HG03196 (cell line): Measurements from ENCODE around the gene MFN1.
A peak's percentile ranks its signal among the peaks of the same experiment; 100 is the strongest.
"Not testable (repeated sequence)": the region's sequence is repeated elsewhere in the genome, so short reads cannot be mapped to it uniquely, and the experiment has no call there.

Experiments
- ATAC-seq: cut with Tn5 transposase; IDR thresholded peaks from one replicate; pipeline ENCODE4 v1.9.1; 2021; ENCODE audit not compliant: unreplicated experiment

MFN1 gene

DNA sequence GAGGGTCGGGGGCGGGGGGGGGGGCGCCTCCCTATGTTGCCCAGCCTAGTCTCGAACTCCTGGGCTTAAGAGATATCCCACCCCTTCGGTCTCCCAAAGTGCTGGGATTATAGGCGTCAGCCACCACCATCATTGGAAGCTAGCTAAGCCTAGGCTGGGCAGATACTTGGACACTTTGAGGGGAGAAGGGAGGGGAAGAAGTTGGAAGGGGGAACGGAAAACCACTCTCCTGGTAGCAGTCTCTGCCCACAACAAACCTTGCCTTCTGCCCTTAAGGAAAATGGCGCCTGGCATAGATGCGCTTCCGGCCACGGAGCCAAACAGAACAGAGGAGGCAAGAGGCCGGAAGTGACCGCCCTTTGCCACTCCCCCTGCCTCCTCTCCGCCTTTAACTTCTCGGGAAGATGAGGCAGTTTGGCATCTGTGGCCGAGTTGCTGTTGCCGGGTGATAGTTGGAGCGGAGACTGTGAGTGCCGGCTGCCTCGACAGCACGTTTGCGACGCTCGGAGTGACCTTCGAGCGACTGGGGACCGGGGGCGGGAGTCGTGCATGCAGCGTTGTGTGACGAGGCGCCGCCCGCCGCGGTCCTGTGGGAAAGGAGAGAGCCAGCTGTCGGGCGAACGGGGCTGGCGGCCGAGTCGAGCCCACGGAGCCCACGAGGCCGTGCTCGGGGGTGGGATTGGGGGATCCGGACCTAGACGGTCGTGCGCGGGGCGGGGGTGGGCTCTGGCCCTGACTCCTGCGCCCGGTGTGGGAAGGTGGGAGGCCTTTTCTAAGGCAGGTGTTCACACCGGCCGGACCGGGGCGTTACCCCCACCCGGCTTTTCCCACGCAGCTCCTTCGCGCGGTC, at the start of gene MFN1:
TSS of gene MFN1 (plus strand) at position 365 of the 850 bp plus-strand sequence. CDS start 1,143 bp downstream, outside the sequence.
- peak; percentile 97 for ATAC-seq

DNA sequence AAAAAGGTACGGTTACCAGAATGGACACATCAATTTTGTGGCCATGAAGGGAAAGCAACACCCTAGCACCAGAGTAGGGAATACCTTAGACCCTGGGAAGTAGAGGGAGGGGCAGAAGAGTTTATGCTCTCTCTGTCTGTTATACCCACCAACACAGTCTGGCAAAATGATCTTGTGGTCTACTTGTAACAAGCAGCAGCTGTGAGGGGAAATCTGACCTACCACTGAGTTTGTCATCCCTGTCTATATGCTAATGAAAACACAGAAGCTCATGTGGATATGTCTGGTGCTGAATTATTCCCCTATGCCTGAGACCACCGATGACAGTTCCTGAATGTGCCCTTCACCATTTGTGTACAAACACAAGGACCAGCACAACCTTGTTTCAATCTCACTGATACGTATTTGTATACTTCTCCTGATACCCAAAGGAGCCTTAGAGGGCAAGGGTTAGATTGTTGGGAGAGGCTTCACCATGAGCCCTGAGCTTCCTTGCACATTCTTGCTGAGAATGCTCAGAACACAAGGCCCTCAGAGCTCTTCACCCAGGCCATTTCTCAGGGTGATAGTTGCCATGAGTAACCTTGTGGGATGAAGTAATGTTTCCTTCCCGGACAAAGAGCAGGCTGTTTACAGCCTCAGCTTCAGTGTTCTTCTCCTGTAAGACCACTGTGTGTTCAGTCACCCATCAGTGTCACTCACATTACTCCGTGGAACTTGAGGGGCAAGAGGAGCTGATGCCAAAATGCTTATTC, 49.4 kb upstream of the MFN1 start:
- no peak for ATAC-seq

DNA sequence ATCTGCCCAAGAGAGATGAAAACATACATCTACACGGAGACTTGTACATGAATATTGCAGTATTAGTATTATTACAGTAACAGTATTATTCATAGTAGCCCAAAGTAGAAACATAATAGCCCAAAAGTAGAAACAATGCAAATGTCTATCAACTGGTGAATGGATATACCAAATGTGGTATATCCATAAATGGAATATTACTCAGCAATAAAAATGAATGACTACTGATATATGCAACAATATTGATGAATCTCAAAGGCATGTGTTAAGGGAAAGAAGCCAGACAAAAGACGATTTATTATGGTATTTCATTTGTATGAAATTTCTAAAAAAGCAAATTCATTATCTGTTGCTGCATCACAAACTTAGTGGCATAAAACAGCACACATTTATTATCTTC, 48.2 kb upstream of the MFN1 start:
- no peak for ATAC-seq

DNA sequence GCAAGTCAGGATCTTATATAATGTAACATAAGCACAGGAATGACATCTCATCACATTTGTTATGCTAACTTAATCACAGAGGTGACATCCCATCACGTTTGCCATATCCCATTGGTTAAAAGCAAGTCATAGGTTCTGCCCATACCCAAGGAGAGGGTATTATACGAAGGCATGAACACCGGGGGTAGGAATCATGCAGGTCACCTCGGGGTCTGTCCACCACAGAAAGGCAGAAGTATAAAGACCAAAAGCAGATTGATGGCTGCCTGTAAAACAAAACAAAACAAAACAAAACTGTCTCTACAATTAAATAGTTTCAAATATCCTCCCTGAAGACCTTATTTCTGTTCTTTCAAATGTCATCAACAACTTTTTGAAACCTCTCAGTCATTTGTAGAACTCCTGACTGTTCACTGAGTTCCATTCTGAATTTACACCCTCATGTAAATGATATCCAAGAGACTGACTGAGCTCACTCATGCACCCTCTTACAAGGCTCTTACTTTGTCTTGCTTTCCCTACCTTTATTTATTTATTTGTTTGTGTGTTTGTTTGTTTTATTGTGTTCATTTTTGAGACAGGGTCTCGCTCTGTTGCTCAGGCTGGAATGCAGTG, 47.4 kb upstream of the MFN1 start:
- no peak for ATAC-seq

DNA sequence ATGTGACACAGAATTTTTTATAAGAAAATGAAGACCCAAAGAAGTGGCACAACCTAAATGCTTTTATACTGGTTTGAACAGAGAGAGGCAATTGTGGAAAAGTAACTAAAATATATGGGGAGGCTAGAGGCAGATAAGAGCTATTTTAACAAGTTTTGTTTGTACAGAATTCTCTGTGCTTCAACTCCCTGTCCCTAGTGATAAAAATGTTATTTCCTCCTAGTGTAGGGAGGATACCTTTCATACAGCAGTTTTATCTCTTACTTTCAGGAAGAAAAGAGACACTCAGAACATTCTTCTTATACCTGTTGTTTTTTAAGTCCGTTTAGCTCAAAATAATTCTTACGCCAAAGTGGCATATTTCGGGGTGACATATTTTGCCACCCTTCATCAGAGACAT, 45.9 kb upstream of the MFN1 start:
- no peak for ATAC-seq

DNA sequence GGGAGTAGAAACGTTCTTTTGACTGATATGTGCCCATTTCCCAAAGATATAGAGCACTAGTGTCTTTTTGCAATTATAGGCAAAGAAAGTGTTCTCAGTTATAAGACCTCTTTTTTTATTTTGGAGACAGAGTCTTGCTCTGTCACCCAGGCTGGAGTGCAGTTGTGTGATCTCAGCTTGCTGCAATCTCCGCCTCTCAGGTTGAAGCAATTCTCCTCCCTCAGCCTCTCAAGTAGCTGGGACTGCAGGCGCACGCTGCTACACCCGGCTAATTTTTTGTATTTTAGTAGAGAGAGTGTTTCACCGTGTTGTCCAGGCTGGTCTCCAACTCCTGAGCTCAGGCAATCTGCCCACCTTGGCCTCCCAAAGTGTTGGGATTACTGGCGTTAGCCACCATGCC, 45.4 kb upstream of the MFN1 start:
- ATAC-seq = no peak

DNA sequence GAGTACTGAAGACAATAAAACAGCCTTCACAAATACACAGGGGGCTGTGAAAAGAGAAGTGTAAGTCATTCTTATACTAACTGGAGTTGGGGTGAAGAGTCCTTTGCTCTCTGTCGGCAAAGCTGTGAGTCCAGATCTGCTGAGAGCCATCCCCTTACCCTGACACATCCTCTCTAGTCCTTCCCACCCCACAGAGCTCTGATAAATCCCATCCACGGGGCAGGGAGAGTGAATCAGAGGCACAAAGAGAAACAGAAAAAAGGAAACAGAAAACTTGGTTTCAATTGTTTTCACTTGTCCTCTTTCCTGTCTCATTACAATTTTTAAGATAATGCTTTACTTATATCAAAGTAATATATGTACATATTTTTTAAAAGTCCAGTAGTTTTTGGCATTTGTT, 42.9 kb upstream of the MFN1 start:
- no peak for ATAC-seq

DNA sequence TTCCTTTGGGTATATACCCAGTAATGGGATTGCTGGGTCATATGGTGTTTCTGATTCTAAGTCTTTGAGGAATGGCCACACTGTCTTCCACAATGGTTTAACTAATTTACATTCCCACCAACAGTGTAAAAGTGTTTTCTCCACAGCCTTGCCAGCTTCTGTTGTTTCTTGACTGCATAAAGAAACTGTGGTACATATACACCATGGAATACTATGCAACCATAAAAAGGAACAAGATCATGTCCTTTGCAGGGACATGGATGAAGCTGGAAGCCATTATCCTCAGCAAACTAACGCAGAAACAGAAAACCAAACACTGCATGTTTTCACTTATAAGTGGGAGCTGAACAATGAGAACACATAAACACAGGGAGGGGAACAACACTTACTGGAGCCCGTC, 40.1 kb upstream of the MFN1 start:
- ATAC-seq = not testable (repeated sequence)

DNA sequence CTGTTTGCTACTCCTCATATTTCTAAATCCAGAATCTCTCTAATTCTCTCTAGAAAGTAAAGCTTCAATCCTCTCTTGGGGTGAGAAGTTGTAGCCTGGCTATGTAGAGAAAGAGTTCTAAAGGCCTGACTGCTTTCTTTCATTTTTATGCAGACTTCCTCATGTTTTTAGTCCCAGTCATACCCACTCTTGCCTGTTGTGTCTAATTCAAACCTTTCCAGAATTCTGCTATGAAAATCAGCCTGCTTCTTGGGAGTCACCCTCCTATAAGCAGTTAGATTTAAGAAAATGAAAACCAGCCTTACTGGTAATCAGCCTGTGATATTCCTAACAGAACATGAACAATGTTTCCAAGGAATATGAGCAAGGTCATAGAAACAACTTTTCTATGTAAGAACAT, 39.5 kb upstream of the MFN1 start:
- ATAC-seq = no peak

DNA sequence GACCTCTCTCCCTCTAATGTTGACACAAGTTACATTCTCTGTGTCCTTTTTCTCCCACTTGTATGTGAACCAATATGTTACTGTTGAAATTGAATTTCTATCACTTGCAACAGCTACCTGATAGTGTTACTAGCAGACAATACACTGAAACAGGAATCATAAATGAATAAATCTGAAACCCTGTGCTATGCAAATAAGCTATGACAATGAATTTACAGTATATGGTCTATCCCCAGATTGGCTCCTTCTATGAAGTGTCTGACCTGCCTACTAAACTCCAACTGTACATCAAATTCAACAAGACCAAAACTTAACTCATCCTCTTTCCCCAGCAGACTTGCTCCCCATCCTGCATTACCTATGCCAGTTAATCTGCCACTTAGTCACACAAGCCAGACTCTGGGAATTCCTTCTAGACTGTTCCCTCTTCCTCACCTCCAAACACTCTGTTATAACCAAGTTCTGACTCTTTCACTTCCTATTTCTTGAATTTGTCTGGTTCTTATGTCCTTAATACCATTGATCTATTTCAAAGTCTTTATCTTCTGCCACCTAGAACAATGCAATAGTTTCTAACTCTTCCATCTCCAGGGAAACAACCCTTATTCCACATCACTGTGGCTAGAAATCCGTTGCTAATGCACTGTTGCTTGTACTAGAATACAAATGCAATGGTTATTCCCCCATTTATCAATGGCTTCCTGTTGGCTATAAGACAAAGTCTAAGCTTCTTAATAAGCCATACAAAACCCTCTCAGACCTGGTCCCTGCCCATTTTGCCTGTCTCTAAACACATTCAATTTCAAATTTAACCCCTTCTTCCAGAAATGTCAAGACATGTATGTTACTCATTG, 38.1 kb upstream of the MFN1 start:
- peak; percentile 84 for ATAC-seq

DNA sequence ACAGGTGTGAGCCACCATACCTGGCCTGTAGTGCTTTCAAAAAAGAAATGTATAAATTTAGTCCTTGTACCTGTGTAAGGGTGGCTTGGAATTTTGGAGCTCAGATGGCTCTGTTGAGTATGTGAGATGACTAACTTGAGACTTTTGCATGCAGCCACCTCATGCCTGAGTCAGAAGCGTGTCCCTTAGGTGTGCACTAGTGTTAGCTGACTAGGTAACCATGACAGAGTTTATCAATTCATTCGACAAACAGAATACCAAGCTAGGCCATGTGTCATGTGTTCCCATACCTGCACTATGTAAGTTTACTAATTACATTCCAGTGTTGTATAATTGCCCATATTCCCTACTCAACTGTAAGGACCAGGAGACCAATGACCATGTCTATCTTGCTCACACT, 28.6 kb upstream of the MFN1 start:
- ATAC-seq = no peak

DNA sequence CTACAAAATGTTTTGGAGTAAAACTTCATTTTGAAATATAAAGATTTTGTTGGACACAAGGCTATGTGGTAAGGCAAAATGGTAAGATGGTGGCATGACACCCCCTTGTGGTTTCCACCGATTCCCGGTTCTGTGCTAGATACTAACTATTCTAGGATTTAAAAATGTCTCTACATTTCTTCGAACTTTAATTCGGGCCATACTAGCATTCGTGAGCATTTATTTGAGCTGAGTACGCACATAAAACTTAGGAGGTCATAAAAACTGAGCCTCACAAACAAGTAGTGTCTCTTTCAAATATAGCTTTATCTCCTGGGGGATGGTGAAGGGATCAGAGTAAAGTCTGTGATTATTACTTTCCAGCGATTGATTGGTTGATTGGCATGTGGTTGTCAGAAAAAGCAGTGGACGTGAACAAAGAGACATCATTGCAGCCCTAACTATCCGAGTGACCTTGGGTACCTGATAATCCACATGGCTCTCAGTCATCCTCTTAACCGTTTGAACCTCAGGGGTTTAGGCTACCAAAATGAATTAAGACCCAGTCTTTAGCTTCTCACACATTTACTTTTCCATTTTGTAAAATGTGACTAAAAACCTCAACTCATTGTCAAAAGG, 25.7 kb upstream of the MFN1 start:
- ATAC-seq = no peak

DNA sequence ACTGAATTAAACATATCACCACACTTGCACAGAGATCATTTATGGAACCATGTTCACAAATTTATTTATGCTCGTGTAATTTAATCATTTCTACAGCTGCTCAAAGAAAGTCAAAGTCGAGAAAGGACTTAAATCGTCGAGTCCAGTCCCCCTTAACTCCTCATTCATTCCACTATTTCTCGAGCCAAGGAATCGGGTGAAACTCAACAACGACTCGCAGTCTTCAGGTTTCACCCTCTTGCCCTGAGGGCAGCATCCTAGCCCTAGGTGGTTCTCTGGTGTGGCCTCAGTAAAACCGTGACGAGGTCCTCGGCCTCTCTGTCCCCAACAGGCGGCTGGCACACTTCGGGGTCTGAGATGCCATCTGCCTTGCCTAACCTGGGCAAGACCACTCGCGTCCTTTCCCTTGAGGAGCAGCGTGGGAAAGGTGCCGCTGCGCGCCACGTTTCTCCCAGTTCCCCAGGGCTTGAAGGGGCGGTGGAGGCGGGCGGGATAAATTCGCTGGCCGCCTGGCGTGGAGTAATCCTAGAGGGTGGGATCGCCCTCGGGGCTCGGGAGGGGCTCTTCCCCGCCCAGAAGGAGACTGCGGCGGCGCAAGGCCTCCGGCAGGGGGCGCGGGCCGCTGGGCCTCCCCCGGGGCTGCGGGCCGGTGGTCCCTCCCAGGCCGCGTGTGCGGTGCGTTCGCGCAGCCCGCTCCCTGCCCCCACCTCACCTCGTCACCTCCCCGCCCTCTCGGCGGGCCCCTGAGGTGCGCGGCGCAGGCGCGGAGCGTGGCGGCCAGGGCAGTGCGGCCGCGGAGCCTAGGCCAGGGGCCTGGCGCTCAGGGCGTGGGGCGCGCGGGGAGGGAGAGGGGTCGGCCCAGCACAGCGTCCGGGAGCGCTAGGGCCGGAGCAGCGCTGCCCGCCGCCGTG, 25.0 kb upstream of the MFN1 start, which contains the start of gene ZNF639:
TSS of gene ZNF639 (plus strand) at position 746 of the 911 bp plus-strand sequence. CDS start 5,263 bp downstream, outside the sequence.
- ATAC-seq = peak; percentile 78

DNA sequence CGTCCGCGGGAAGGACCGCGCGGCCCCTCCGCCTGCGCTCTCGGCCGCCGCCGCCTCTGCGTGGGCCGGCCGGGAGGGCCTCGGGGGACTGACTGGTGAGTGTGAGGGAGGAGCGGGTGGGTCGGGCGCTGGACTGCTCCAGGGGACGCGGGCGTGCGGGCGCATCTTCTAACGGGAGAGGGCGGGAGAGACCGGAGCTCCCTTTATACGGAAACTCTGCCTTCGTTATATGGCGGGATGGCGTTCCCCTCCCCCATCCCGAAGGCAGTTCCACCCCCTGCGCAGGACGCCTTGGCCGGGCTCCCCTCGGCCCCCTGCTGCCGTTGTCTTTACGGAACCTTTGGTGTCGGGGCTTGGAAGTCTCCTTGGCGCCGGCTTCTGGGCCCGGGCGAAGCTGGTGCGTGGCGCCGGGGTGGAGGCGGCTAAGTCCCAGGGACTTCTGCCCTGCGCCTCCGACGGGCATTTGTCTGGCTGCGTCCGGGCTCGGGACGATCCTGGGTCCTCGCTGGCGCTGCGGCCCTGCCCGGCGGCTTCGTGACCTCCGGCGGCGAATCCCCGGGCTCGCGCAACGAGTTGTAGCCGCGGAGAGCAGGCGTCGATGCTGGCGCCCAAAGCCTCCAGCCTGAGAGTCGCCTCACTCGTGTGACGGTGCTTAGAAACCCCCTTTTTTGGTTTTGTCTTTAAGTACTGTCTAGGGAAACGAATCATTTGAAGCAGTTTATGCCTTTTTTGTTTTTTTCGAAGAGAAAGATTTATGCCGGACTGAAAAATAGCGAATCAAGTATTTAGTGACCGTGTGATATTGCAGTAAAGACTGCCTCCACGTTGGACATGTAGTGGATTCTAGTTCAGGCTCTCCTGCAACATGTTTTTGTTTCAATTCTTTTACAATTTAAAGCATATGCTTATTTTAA, 24.1 kb upstream of the MFN1 start:
- peak; percentile 35 for ATAC-seq

DNA sequence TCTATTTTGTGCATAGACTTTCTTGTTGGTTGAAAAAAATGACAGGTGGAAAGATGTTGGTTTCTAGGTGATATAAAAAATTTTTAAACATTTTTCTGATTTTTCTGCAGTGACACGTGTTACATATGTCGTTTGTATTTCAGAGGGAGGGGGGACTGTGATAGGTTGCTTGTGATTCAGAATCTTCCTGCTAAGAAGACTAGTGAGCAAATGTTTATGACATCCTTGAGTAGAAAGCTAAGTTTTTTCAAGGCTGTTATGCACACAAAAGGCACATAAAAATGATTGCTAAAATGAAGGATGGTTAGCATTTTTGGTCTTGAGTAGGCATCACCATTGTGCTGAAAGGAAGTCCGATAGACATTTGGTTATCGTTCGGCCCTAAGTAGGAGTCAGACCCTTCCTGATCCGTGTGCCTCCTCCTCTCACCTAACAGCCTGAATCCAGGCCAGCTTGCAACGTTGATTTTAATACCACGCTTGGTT, 23.2 kb upstream of the MFN1 start:
- ATAC-seq = no peak

DNA sequence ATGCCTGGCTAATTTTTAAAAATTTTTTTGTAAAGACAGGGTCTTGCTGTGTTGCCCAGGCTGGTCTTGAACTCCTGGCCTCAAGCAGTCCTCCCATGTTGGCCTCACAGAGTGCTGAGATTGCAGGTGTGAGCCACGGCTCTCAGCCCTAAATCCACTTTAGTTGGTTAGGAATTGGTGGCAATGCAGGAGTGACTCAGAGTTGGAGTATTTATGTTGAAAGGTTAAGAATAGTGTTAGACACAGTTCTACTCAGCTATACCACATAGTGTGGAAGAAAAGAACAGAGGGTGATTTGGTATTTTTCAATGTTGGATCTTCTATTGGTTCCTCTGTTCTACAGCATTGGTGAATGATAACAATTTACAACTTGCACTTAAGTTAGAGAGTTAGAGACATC, 17.1 kb upstream of the MFN1 start:
- ATAC-seq = no peak

DNA sequence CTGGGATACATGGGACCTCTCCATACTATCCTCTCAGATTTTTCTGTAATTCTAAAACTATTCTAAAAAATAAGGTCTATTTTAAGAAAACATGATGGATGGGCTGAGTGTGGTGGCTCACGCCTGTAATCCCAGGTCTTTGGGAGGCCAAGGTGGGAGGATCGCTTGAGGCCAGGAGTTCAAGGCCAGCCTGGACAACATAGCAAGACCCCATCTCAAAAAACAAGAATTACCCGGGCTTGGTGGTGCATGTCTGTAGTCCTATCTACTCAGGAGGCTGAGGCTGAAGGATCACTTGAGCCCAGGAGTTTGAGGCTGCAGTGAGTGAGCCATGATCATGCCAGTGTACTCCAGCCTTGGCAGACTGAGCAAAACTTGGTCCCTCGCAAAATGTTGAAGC, 15.3 kb upstream of the MFN1 start:
- no peak for ATAC-seq

DNA sequence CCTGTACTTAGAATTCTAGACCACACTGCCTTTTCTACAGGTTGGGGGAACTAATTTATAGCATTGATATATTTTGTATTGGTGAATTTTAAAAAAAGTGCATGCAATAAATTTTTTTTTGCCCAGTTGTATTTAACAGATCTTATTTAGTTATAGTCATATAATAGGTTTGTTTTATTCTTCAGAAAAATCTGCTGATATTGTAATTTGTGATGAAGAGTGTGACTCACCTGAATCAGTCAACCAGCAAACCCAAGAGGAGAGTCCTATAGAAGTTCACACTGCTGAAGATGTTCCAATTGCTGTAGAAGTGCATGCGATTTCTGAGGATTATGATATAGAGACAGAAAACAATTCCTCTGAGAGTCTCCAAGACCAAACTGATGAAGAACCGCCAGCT, 14.4 kb upstream of the MFN1 start:
- no peak for ATAC-seq
